IMR-90 (cell line): ENCODE data around the gene SGTB. TPM values are rescaled to one million over a fixed set of nuclear protein-coding genes. Genes with fewer than 3 reads are reported as not detected.

ENCODE experiments used
- ATAC-seq: fragments of 200-7000 bp; cut with Tn5 transposase; 2 replicates; pipeline ENCODE4 v1.9.1; 2020; ENCODE audit warnings: low read depth, mild to moderate bottlenecking, moderate library complexity
- BruUV-seq: library from RNA; stranded (reverse); fragments of 400-500 nt; replicated peaks from 2 replicates; lab custom pipeline; 2021; lab: Mats Ljungman, UMichigan
- CTCF ChIA-PET: fragments of 300-600 bp; formaldehyde crosslinking; extraction: SDS; loops from one replicate; lab custom pipeline; 2021; ENCODE audit warnings: antibody characterized with exemption; lab: Yijun Ruan, JAX
- POLR2A ChIA-PET: fragments of 300-600 bp; sonication (Branson Sonifier 250); formaldehyde crosslinking; loops from one replicate; lab custom pipeline; 2022; ENCODE audit warnings: antibody characterized with exemption; ENCODE audit not compliant: unreplicated experiment; lab: Charles Lee
- DNase-seq: peaks from one replicate; pipeline ENCODE4 v3.0.0; 2013
- H2AFZ ChIP-seq: replicated peaks from 2 replicates; pipeline ENCODE3; 2013; ENCODE audit warnings: low read length, mild to moderate bottlenecking; ENCODE audit not compliant: poor library complexity
- H2AK5ac ChIP-seq: 2 replicates; pipeline ENCODE4 v1.6.1; 2013; ENCODE audit warnings: low read depth, low read length, inconsistent platforms
- H2AK9ac ChIP-seq: replicated peaks from 2 replicates; pipeline ENCODE3; 2013; ENCODE audit warnings: mild to moderate bottlenecking, low read depth, low read length, moderate library complexity; ENCODE audit not compliant: poor library complexity
- H2BK120ac ChIP-seq: 2 replicates; pipeline ENCODE4 v1.6.1; 2013; ENCODE audit warnings: low read depth, low read length, inconsistent platforms
- H2BK15ac ChIP-seq: 3 replicates; pipeline ENCODE4 v1.6.1; 2013; ENCODE audit warnings: low read depth, low read length, inconsistent platforms
- H2BK20ac ChIP-seq: 2 replicates; pipeline ENCODE4 v1.6.1; 2013; ENCODE audit warnings: low read depth, mild to moderate bottlenecking, inconsistent platforms, low read length, moderate library complexity
- H2BK5ac ChIP-seq: 2 replicates; pipeline ENCODE4 v1.6.1; 2013; ENCODE audit warnings: mild to moderate bottlenecking, low read depth, low read length, inconsistent platforms; ENCODE audit not compliant: poor library complexity, severe bottlenecking
- H3K14ac ChIP-seq: replicated peaks from 2 replicates; pipeline ENCODE4 v1.6.1; 2013; ENCODE audit warnings: low read depth, low read length, inconsistent platforms
- H3K18ac ChIP-seq: 2 replicates; pipeline ENCODE4 v1.6.1; 2013; ENCODE audit warnings: low read depth, low read length, control low read depth
- H3K23ac ChIP-seq: 2 replicates; pipeline ENCODE4 v1.6.1; 2013; ENCODE audit warnings: low read depth, low read length, inconsistent platforms
- H3K27ac ChIP-seq: 2 replicates; pipeline ENCODE4 v1.5.1; 2013; ENCODE audit warnings: mild to moderate bottlenecking, control low read depth, low read length; ENCODE audit not compliant: insufficient read depth
- H3K27me3 ChIP-seq: 2 replicates; pipeline ENCODE4 v1.6.1; 2013; ENCODE audit warnings: low read length; ENCODE audit not compliant: control insufficient read depth, insufficient read depth
- H3K36me3 ChIP-seq: 2 replicates; pipeline ENCODE4 v1.6.1; 2013; ENCODE audit warnings: low read length, mixed read lengths; ENCODE audit not compliant: control insufficient read depth, insufficient read depth
- H3K4ac ChIP-seq: 2 replicates; pipeline ENCODE4 v1.6.1; 2013; ENCODE audit warnings: low read depth, low read length, inconsistent platforms
- H3K4me1 ChIP-seq: 2 replicates; pipeline ENCODE4 v1.6.1; 2013; ENCODE audit warnings: low read length, mixed read lengths; ENCODE audit not compliant: control insufficient read depth, insufficient read depth
- H3K4me2 ChIP-seq: 2 replicates; pipeline ENCODE4 v1.6.1; 2013; ENCODE audit warnings: low read depth, mild to moderate bottlenecking, control low read depth, low read length, moderate library complexity
- H3K4me3 ChIP-seq: 2 replicates; pipeline ENCODE4 v1.5.1; 2013; ENCODE audit warnings: low read depth, mild to moderate bottlenecking, control low read depth, low read length, moderate library complexity; ENCODE audit not compliant: insufficient read depth
- H3K56ac ChIP-seq: 2 replicates; pipeline ENCODE4 v1.6.1; 2013; ENCODE audit warnings: low read length, inconsistent platforms; ENCODE audit not compliant: insufficient read depth; ENCODE audit errors: extremely low read depth
- H3K79me1 ChIP-seq, 2 experiments: 2 replicates each; pipeline ENCODE4 v1.6.1; 2013; ENCODE audit warnings: low read length in 2 of 2, inconsistent platforms in 1 of 2, low read depth in 1 of 2
- H3K9ac ChIP-seq: 2 replicates; pipeline ENCODE4 v1.6.1; 2013; ENCODE audit warnings: low read depth, low read length, control low read depth
- H3K9me1 ChIP-seq: 2 replicates; pipeline ENCODE4 v1.6.1; 2013; ENCODE audit warnings: low read length, inconsistent platforms; ENCODE audit not compliant: insufficient read depth
- H3K9me3 ChIP-seq: 2 replicates; pipeline ENCODE4 v1.6.1; 2013; ENCODE audit warnings: low read length; ENCODE audit not compliant: control insufficient read depth, insufficient read depth
- H4K20me1 ChIP-seq: 2 replicates; pipeline ENCODE4 v1.6.1; 2013; ENCODE audit warnings: low read length, inconsistent platforms; ENCODE audit not compliant: insufficient read depth
- H4K5ac ChIP-seq: 2 replicates; pipeline ENCODE4 v1.6.1; 2013; ENCODE audit warnings: mild to moderate bottlenecking, low read depth, low read length, control low read depth
- H4K8ac ChIP-seq, 2 experiments: 2 replicates each; pipeline ENCODE4 v1.6.1; 2013; ENCODE audit warnings: low read depth in 2 of 2, low read length in 2 of 2, control low read depth in 1 of 2, inconsistent platforms in 1 of 2
- H4K91ac ChIP-seq: 2 replicates; pipeline ENCODE4 v1.6.1; 2013; ENCODE audit warnings: low read depth, low read length, inconsistent platforms; ENCODE audit not compliant: insufficient read depth
- BHLHE40 ChIP-seq: fragments of 150-350 bp; IDR thresholded peaks from 2 replicates; pipeline ENCODE4 v1.6.1; 2016; ENCODE audit warnings: mild to moderate bottlenecking, low read depth, low read length
- CEBPB ChIP-seq: IDR thresholded peaks from 2 replicates; pipeline ENCODE4 v1.6.1; 2012; ENCODE audit warnings: low read depth, low read length, improper control_type of control experiment
- CHD1 ChIP-seq: IDR thresholded peaks from 2 replicates; pipeline ENCODE4 v1.6.1; 2012; ENCODE audit warnings: low read depth, low read length, improper control_type of control experiment
- FOS ChIP-seq: fragments of 150-350 bp; IDR thresholded peaks from 2 replicates; pipeline ENCODE4 v1.6.1; 2016; ENCODE audit warnings: low read depth, low read length
- MAFK ChIP-seq: IDR thresholded peaks from 2 replicates; pipeline ENCODE4 v1.6.1; 2012; ENCODE audit warnings: low read depth, low read length, improper control_type of control experiment
- MAZ ChIP-seq: IDR thresholded peaks from 2 replicates; pipeline ENCODE4 v1.6.1; 2012; ENCODE audit warnings: low read depth, mild to moderate bottlenecking, low read length, improper control_type of control experiment, moderate library complexity, borderline replicate concordance
- MXI1 ChIP-seq: IDR thresholded peaks from 2 replicates; pipeline ENCODE4 v1.6.1; 2012; ENCODE audit warnings: low read depth, mild to moderate bottlenecking, low read length, moderate library complexity, borderline replicate concordance
- NFE2L2 ChIP-seq: fragments of 150-350 bp; IDR thresholded peaks from 2 replicates; pipeline ENCODE4 v1.6.1; 2016; ENCODE audit warnings: low read depth, mild to moderate bottlenecking, low read length
- POLR2A ChIP-seq: IDR thresholded peaks from 2 replicates; pipeline ENCODE4 v1.6.1; 2012; ENCODE audit warnings: mild to moderate bottlenecking, low read depth, low read length
- RAD21 ChIP-seq: IDR thresholded peaks from 2 replicates; pipeline ENCODE4 v1.6.1; 2012; ENCODE audit warnings: low read length, improper control_type of control experiment
- RCOR1 ChIP-seq: IDR thresholded peaks from 2 replicates; pipeline ENCODE4 v1.6.1; 2012; ENCODE audit warnings: mild to moderate bottlenecking, low read length, improper control_type of control experiment; ENCODE audit not compliant: insufficient replicate concordance
- RFX5 ChIP-seq: IDR thresholded peaks from 2 replicates; pipeline ENCODE4 v1.8.0; 2012; ENCODE audit warnings: low read depth, mild to moderate bottlenecking, low read length, moderate library complexity
- SMC3 ChIP-seq: fragments of 150-350 bp; IDR thresholded peaks from 2 replicates; pipeline ENCODE4 v1.6.1; 2016; ENCODE audit warnings: low read depth, mild to moderate bottlenecking, antibody characterized with exemption, low read length, moderate library complexity
- WGBS, 2 experiments: methylation state at CpG; one replicate each; pipeline versions ENCODE4 v1.1.5 to v1.1.7; 2013; ENCODE audit warnings: missing lambda C conversion rate in 2 of 2; ENCODE audit not compliant: insufficient read length in 1 of 2; ENCODE audit errors: extremely low coverage in 2 of 2; 5-methylcytosine and 5-hydroxymethylcytosine counted together
- dilution Hi-C: fragments of 300-500 bp; cut with HindIII; formaldehyde crosslinking; loops from one replicate; pipeline ENCODE4 v1.14.3; 2018; ENCODE audit warnings: low sequenced_read_pairs; ENCODE audit not compliant: unreplicated experiment
- in situ Hi-C: fragments of 300-500 bp; cut with MboI; formaldehyde crosslinking; loops from 3 replicates; pipeline ENCODE4 v1.14.3; 2019; ENCODE audit warnings: low sequenced_read_pairs, inconsistent platforms, mixed read lengths
- intact Hi-C: fragments of 100-400 bp; cut with micrococcal nuclease; formaldehyde crosslinking; loops from 2 replicates; pipeline ENCODE4 v1.10.0; 2022
- polyA plus RNA-seq, 3 experiments: library from polyadenylated mRNA; depleted of rRNA; stranded (reverse); fragments of >200 nt; gene quantifications; 2 replicates each; pipeline ENCODE4 v1.2.3, GENCODE V29; 2012; ENCODE audit warnings: low replicate concordance in 1 of 3
- total RNA-seq: library from RNA; depleted of rRNA; stranded (reverse); fragments of >200 nt; gene quantifications from 2 replicates; pipeline ENCODE4 v1.2.3, GENCODE V29; 2012
- TF ChIP-seq, protein P1 (sequence below): conservative IDR thresholded peaks from 2 replicates; pipeline ENCODE4 v1.5.1; 2012; ENCODE audit warnings: mild to moderate bottlenecking, low read depth, low read length, improper control_type of control experiment
- TF ChIP-seq, protein P2 (sequence below): fragments of 150-350 bp; IDR thresholded peaks from 2 replicates; pipeline ENCODE4 v1.6.1; 2017; ENCODE audit warnings: mild to moderate bottlenecking, antibody characterized with exemption, low read length, low read depth
- TF ChIP-seq, protein P3 (sequence below): fragments of 150-350 bp; IDR thresholded peaks from 2 replicates; pipeline ENCODE4 v1.6.1; 2016; ENCODE audit warnings: low read depth, mild to moderate bottlenecking, low read length, moderate library complexity, borderline replicate concordance

SGTB gene
- total and polyA plus RNA-seq, 2 of the 4 experiments (the other 2 are of a cell fraction), result 7.5 to 15.1 TPM

DNA sequence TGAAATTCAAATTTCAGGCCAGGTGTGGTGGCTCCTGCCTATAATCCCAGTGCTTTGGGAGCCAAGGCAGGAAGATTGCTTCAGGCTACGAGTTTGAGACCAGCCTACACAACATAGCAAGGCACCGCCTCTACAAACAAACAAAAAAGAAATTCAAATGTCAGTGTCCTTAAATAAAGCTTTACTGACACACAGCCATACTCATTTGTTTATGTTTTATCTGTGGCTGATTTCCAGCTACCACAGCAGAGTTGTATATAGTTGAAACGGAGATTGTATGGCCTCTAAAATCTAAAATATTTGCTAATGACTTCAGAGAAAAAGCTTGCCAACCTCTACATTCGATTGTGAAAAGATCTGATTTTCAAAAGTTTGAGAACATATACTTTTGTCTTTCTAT lies 81.7 kb downstream of the SGTB start:
- Histone ChIP-seq H3K14ac (no peak overlapping the region), H3K4me3 (no peak overlapping the region), H2BK120ac (no peak overlapping the region), H4K20me1 (no peaks in the 10 kb centered on the region), H3K23ac (no peak overlapping the region), H3K56ac (no peak overlapping the region), H4K8ac (no peak overlapping the region), H3K9me1 (peaks cover 2% of the 10 kb centered on the region; the same call in 1 of the 2 replicates), H3K9ac (no peak overlapping the region), H2BK5ac (no peak overlapping the region), H2BK15ac (no peak overlapping the region), H4K91ac (no peak overlapping the region), H2AK9ac (no peak overlapping the region), H2BK20ac (no peak overlapping the region), H3K27ac (no peak overlapping the region), H4K5ac (no peak overlapping the region), H3K9me3 (no peaks in the 10 kb centered on the region), H3K4me2 (no peak overlapping the region), H3K36me3 (peaks cover 12% of the 10 kb centered on the region), H3K4ac (no peak overlapping the region), H2AK5ac (no peak overlapping the region), H3K4me1 (no peaks in the 10 kb centered on the region; the same call in 1 of the 2 replicates), H2AFZ (no peak overlapping the region), H3K27me3 (no peaks in the 10 kb centered on the region), H3K79me1 (peaks cover 5 to 8% of the 10 kb centered on the region in 2 experiments; a peak in 3 of 4 replicates), H3K18ac (no peak overlapping the region)
- CTCF ChIA-PET, result interaction anchor here (0.8 kb wide), 1 partner anchor 8 kb away, joined by 3 read pairs; no protein-coding TSS in a partner anchor
- peak; percentile 62 for DNase-seq
- WGBS, 2 experiments, result no CpG with 5 or more reads among the region's 4 CpGs
- POLR2A ChIA-PET, result no interaction called here
- dilution Hi-C loops (no loop called here), in situ Hi-C loops (no loop called here), intact Hi-C loops (no loop called here)
- ATAC-seq, result peak; percentile 60
- TF ChIP-seq POLR2A (no peak), SMC3 (no peak), FOS (no peak), MAFK (no peak), MXI1 (no peak), CEBPB (no peak), RFX5 (no peak), MAZ (no peak), CHD1 (no peak), BHLHE40 (no peak), NFE2L2 (no peak), RCOR1 (no peak), RAD21 (no peak)
- TF ChIP-seq, protein P1, sequence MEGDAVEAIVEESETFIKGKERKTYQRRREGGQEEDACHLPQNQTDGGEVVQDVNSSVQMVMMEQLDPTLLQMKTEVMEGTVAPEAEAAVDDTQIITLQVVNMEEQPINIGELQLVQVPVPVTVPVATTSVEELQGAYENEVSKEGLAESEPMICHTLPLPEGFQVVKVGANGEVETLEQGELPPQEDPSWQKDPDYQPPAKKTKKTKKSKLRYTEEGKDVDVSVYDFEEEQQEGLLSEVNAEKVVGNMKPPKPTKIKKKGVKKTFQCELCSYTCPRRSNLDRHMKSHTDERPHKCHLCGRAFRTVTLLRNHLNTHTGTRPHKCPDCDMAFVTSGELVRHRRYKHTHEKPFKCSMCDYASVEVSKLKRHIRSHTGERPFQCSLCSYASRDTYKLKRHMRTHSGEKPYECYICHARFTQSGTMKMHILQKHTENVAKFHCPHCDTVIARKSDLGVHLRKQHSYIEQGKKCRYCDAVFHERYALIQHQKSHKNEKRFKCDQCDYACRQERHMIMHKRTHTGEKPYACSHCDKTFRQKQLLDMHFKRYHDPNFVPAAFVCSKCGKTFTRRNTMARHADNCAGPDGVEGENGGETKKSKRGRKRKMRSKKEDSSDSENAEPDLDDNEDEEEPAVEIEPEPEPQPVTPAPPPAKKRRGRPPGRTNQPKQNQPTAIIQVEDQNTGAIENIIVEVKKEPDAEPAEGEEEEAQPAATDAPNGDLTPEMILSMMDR, result no peak
- TF ChIP-seq, protein P2, sequence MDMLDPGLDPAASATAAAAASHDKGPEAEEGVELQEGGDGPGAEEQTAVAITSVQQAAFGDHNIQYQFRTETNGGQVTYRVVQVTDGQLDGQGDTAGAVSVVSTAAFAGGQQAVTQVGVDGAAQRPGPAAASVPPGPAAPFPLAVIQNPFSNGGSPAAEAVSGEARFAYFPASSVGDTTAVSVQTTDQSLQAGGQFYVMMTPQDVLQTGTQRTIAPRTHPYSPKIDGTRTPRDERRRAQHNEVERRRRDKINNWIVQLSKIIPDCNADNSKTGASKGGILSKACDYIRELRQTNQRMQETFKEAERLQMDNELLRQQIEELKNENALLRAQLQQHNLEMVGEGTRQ, result no peak
- TF ChIP-seq, protein P3, sequence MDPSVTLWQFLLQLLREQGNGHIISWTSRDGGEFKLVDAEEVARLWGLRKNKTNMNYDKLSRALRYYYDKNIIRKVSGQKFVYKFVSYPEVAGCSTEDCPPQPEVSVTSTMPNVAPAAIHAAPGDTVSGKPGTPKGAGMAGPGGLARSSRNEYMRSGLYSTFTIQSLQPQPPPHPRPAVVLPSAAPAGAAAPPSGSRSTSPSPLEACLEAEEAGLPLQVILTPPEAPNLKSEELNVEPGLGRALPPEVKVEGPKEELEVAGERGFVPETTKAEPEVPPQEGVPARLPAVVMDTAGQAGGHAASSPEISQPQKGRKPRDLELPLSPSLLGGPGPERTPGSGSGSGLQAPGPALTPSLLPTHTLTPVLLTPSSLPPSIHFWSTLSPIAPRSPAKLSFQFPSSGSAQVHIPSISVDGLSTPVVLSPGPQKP, result no peak
- no TSS peak for BruUV-seq
